GM12801 (cell line): Measurements from ENCODE around the gene CDK5R1.

Experiments used
- CTCF ChIP-seq: IDR thresholded peaks from one replicate; pipeline ENCODE4 v1.5.1; 2011; ENCODE audit warnings: control low read depth; ENCODE audit not compliant: insufficient read length; ENCODE audit errors: extremely low read depth

Gene CDK5R1

GRCh38 chr17:32445971-32446370 lies 40.8 kb upstream of the CDK5R1 start:
- no peak for TF ChIP-seq CTCF

- no peak for TF ChIP-seq CTCF
Observed at GRCh38 chr17:32446949-32447348, 39.8 kb upstream of the CDK5R1 start.

- no peak for TF ChIP-seq CTCF
Observed at GRCh38 chr17:32449963-32450362, 36.8 kb upstream of the CDK5R1 start.

GRCh38 chr17:32451879-32452278 lies 34.9 kb upstream of the CDK5R1 start:
- no peak for TF ChIP-seq CTCF

- TF ChIP-seq CTCF: no peak
Observed at GRCh38 chr17:32452281-32452680, 34.5 kb upstream of the CDK5R1 start.

- TF ChIP-seq CTCF: no peak
Observed at GRCh38 chr17:32453370-32453769, 33.4 kb upstream of the CDK5R1 start.

- TF ChIP-seq CTCF: no peak
Observed at GRCh38 chr17:32458371-32458770, 28.4 kb upstream of the CDK5R1 start.

- no peak for TF ChIP-seq CTCF
Observed at GRCh38 chr17:32460054-32460453, 26.7 kb upstream of the CDK5R1 start.
